DND-41 (cell line): ENCODE measurements around the gene ANK3.

Experiments used
- ATAC-seq: fragments of 200-7000 bp; cut with Tn5 transposase; 3 replicates; pipeline ENCODE4 v1.9.1; 2021; ENCODE audit warnings: low read depth; ENCODE audit not compliant: insufficient read depth
- DNase-seq: peaks from one replicate; pipeline ENCODE4 v3.0.0-alpha.2; 2020
- H2AFZ ChIP-seq: 2 replicates; pipeline ENCODE4 v1.6.0; 2012; ENCODE audit warnings: low read depth, low read length
- H3K27ac ChIP-seq: 2 replicates; pipeline ENCODE4 v1.5.1; 2012; ENCODE audit warnings: low read length, inconsistent platforms
- H3K27me3 ChIP-seq: fragments of 200-600 bp; sonication (generic); 2 replicates; pipeline ENCODE4 v1.6.0; 2012; ENCODE audit warnings: low read length, mild to moderate bottlenecking, inconsistent platforms; ENCODE audit not compliant: insufficient read depth, poor library complexity
- H3K36me3 ChIP-seq: 2 replicates; pipeline ENCODE4 v1.5.1; 2012; ENCODE audit warnings: low read length, inconsistent platforms; ENCODE audit not compliant: insufficient read depth
- H3K4me1 ChIP-seq: 2 replicates; pipeline ENCODE4 v1.5.1; 2012; ENCODE audit warnings: mild to moderate bottlenecking, low read length; ENCODE audit not compliant: insufficient read depth
- H3K4me2 ChIP-seq: 2 replicates; pipeline ENCODE4 v1.6.0; 2012; ENCODE audit warnings: mild to moderate bottlenecking, moderate library complexity, low read length, inconsistent platforms; ENCODE audit not compliant: insufficient read depth
- H3K4me3 ChIP-seq, 2 experiments: fragments of 200-600 bp in 1 of 2; shearing (Covaris generic) in 1 of 2; 2 replicates each; pipeline ENCODE4 v1.5.1; 2012 to 2016; ENCODE audit warnings: inconsistent platforms in 2 of 2, low read length in 2 of 2, mild to moderate bottlenecking in 2 of 2, low read depth in 1 of 2, moderate library complexity in 1 of 2
- H3K79me2 ChIP-seq: 2 replicates; pipeline ENCODE4 v1.6.0; 2012; ENCODE audit warnings: low read length, inconsistent platforms; ENCODE audit not compliant: insufficient read depth
- H3K9ac ChIP-seq: 2 replicates; pipeline ENCODE4 v1.6.0; 2012; ENCODE audit warnings: low read depth, mild to moderate bottlenecking, inconsistent platforms, low read length, moderate library complexity
- H3K9me3 ChIP-seq: 2 replicates; pipeline ENCODE4 v1.5.1; 2012; ENCODE audit warnings: low read length, moderate library complexity, mild to moderate bottlenecking, inconsistent platforms; ENCODE audit not compliant: insufficient read depth, severe bottlenecking
- H4K20me1 ChIP-seq: 2 replicates; pipeline ENCODE4 v1.6.0; 2012; ENCODE audit warnings: low read length; ENCODE audit not compliant: insufficient read depth
- EZH2 ChIP-seq: IDR thresholded peaks from 3 replicates; pipeline ENCODE4 v1.6.1; 2012; ENCODE audit warnings: borderline replicate concordance, low read depth, mild to moderate bottlenecking, moderate library complexity, low read length, inconsistent platforms; ENCODE audit not compliant: severe bottlenecking
- TF ChIP-seq, protein P1 (sequence below): IDR thresholded peaks from 2 replicates; pipeline ENCODE4 v1.5.1; 2012; ENCODE audit warnings: borderline replicate concordance, low read length, moderate library complexity, mild to moderate bottlenecking; ENCODE audit not compliant: poor library complexity, severe bottlenecking; ENCODE audit errors: extremely low read depth

ANK3 gene

DNA sequence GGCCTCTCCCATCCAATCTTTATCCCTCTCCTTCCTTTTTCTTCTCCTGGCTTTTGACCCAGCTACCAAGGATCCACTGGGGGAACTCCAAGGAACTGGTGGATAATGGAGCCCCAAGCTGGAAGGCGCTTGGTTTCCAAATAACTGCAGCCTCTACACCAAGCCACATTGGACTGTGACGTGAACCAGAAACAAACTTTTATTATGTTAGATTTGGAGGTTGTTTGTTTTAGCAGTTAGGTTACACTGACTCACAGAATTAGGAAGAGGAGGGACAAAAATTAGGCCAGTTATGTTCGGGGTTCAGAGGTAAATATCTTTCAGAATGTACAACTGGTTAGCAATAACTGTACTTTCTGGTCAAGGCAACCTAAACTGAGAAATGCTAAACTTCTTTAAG is 21.3 kb upstream of the ANK3 start:
- no peak overlapping the region for H3K27ac ChIP-seq
- no peak overlapping the region for H3K4me3 ChIP-seq
- DNase-seq (no peak), ATAC-seq (no peak)
- H4K20me1 ChIP-seq: no peaks in the 10 kb centered on the region
- no peak overlapping the region for H3K4me2 ChIP-seq
- H3K9ac ChIP-seq: no peak overlapping the region
- H3K79me2 ChIP-seq: no peaks in the 10 kb centered on the region
- no peak overlapping the region for H2AFZ ChIP-seq
- H3K4me1 ChIP-seq: no peaks in the 10 kb centered on the region
- no peak for TF ChIP-seq EZH2
- TF ChIP-seq, protein P1, sequence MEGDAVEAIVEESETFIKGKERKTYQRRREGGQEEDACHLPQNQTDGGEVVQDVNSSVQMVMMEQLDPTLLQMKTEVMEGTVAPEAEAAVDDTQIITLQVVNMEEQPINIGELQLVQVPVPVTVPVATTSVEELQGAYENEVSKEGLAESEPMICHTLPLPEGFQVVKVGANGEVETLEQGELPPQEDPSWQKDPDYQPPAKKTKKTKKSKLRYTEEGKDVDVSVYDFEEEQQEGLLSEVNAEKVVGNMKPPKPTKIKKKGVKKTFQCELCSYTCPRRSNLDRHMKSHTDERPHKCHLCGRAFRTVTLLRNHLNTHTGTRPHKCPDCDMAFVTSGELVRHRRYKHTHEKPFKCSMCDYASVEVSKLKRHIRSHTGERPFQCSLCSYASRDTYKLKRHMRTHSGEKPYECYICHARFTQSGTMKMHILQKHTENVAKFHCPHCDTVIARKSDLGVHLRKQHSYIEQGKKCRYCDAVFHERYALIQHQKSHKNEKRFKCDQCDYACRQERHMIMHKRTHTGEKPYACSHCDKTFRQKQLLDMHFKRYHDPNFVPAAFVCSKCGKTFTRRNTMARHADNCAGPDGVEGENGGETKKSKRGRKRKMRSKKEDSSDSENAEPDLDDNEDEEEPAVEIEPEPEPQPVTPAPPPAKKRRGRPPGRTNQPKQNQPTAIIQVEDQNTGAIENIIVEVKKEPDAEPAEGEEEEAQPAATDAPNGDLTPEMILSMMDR: no peak
- no peaks in the 10 kb centered on the region for H3K27me3 ChIP-seq
- H3K9me3 ChIP-seq: no peaks in the 10 kb centered on the region
- no peaks in the 10 kb centered on the region for H3K36me3 ChIP-seq

DNA sequence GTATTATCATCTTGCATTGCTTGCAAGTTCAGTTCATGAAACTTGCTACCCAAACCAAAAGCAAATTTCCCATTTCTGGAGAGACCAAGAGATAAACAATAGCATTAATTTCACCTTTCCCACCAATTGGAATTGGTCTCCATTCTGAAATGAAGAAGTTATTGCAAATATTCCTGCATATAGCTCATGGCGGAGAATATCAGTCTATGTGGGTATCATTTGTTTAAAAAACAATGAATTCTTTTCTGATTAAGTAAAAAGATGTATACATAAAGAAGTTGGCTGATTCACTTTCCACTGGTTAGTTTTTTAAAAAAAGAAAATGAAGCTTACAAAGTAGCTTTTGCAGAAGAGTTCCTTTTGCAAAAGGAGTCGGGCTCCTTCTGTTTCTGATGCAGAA is 19.5 kb upstream of the ANK3 start:
- Histone ChIP-seq H3K27ac (no peak overlapping the region), H2AFZ (no peak overlapping the region), H3K4me2 (no peak overlapping the region), H3K4me3 (no peak overlapping the region), H3K79me2 (no peaks in the 10 kb centered on the region), H3K27me3 (no peaks in the 10 kb centered on the region), H3K4me1 (no peaks in the 10 kb centered on the region), H4K20me1 (no peaks in the 10 kb centered on the region), H3K9ac (no peak overlapping the region), H3K9me3 (no peaks in the 10 kb centered on the region), H3K36me3 (no peaks in the 10 kb centered on the region)
- no peak for DNase-seq
- no peak for ATAC-seq
- TF ChIP-seq EZH2: no peak
- TF ChIP-seq, protein P1: no peak

DNA sequence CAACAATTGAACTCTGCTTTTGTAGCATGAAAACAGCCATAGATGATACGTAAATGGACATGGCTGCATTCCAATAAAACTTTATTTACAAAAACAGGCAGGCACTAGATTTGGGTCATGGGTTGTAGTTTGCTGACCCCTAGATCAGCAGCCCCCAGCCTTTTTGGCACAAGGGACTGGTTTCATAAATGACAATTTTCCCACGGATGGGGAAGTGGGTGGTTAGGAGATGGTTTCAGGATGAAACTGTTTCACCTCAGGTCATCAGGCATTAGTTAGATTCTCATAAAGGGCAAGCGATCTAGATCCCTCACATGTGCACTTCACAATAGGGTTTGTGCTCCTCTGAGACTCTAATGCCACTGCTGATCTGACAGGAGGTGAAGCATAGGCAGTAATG is 16.5 kb upstream of the ANK3 start:
- ATAC-seq (no peak), DNase-seq (no peak)
- no peaks in the 10 kb centered on the region for H3K27me3 ChIP-seq
- no peaks in the 10 kb centered on the region for H4K20me1 ChIP-seq
- H3K79me2 ChIP-seq: no peaks in the 10 kb centered on the region
- H3K36me3 ChIP-seq: no peaks in the 10 kb centered on the region
- no peak overlapping the region for H2AFZ ChIP-seq
- TF ChIP-seq, protein P1: no peak
- no peak for TF ChIP-seq EZH2
- no peak overlapping the region for H3K4me2 ChIP-seq
- H3K9ac ChIP-seq: no peak overlapping the region
- no peaks in the 10 kb centered on the region for H3K4me1 ChIP-seq
- H3K27ac ChIP-seq: no peak overlapping the region
- no peak overlapping the region for H3K4me3 ChIP-seq
- no peaks in the 10 kb centered on the region for H3K9me3 ChIP-seq

DNA sequence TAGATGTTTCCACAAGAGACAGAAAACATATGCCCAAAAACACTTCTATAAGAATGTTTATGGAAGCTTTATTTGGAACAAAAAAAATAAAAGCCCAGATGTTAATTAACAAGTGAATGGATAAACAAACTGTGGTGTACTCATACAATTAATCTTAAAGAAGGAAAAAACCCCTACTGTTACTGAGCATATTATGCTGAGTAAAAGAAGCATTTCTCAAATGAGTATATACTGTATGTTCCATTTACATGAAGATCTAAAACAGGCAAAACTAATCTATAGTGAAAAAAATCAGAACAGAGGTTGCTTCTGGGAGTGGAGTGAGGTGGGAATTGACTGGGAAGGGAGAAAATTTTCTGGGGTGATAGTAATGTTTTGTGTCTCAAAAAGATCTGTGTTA is 15.5 kb upstream of the ANK3 start:
- DNase-seq (no peak), ATAC-seq (no peak)
- Histone ChIP-seq H3K27ac (no peak overlapping the region), H3K79me2 (no peaks in the 10 kb centered on the region), H4K20me1 (no peaks in the 10 kb centered on the region), H3K9me3 (no peaks in the 10 kb centered on the region), H3K9ac (no peak overlapping the region), H3K27me3 (no peaks in the 10 kb centered on the region), H3K4me2 (no peak overlapping the region), H3K4me3 (no peak overlapping the region), H3K36me3 (no peaks in the 10 kb centered on the region), H3K4me1 (no peaks in the 10 kb centered on the region), H2AFZ (no peak overlapping the region)
- TF ChIP-seq EZH2: no peak
- TF ChIP-seq, protein P1: no peak
